NCI-H460 (cell line): ENCODE data around the gene MRPL45. TPM values are rescaled to one million over a fixed set of nuclear protein-coding genes. Genes with fewer than 3 reads are reported as not detected.

Source experiments
- total RNA-seq: library from RNA; depleted of rRNA; stranded (reverse); fragments of >200 nt; shearing (Covaris generic); gene quantifications from 2 replicates; pipeline ENCODE4 v1.2.3, GENCODE V29; 2014; rRNA removed

MRPL45 gene
- total RNA-seq, 1 experiment from 2014 or later: 103 TPM

Other genes starting within 250 kb of the MRPL45 start
- not detected in 2 replicates for gene TBC1D3C, start 228.5 kb upstream of the MRPL45 start, total RNA-seq
- not detected in 2 replicates for gene TBC1D3E, start 169.2 kb upstream of the MRPL45 start, total RNA-seq
- gene TBC1D3, start 104.6 kb upstream of the MRPL45 start, total RNA-seq: not detected in 2 replicates
- 0.03 and 0.05 TPM in 2 replicates for gene GPR179, start 46.8 kb downstream of the MRPL45 start, total RNA-seq
- gene SOCS7, start 54.7 kb downstream of the MRPL45 start, total RNA-seq: 24.6 and 25.1 TPM in 2 replicates
- gene ARHGAP23, start 131.3 kb downstream of the MRPL45 start, total RNA-seq: 11.2 and 18.5 TPM in 2 replicates